HepG2 (cell line): ENCODE data around the gene PPP1R3F. TPM values are rescaled to one million over a fixed set of nuclear protein-coding genes. Genes with fewer than 3 reads are reported as not detected.
"Not testable (repeated sequence)": the region's sequence is repeated elsewhere in the genome, so short reads cannot be mapped to it uniquely, and the experiment has no call there.

Source experiments
- ATAC-seq: fragments of 200-7000 bp; cut with Tn5 transposase; 3 replicates; pipeline ENCODE4 v1.9.1; 2020; ENCODE audit warnings: mild to moderate bottlenecking, moderate library complexity
- BruUV-seq: library from RNA; stranded (reverse); fragments of 400-500 nt; replicated peaks from 2 replicates; lab custom pipeline; 2021; lab: Mats Ljungman, UMichigan
- CTCF ChIA-PET: fragments of 300-600 bp; formaldehyde crosslinking; extraction: SDS; loops from one replicate; lab custom pipeline; 2021; ENCODE audit warnings: low total read pairs, inconsistent platforms, low intra/inter-chr PET ratio; lab: Yijun Ruan, JAX
- POLR2A ChIA-PET: fragments of 350-600 bp; sonication (Branson Sonifier 250); formaldehyde crosslinking; loops from one replicate; lab custom pipeline; 2020; ENCODE audit warnings: antibody characterized with exemption, inconsistent platforms; lab: Yijun Ruan, JAX
- DNase-seq: peaks from one replicate; pipeline ENCODE4 v3.0.0-alpha.2; 2015; ENCODE audit warnings: low spot score
- FAIRE-seq: peaks from 3 replicates; lab custom pipeline; 2011; peaks lifted over from hg19 to GRCh38; lab: Jason Lieb, UNC
- H2AFZ ChIP-seq: one replicate; pipeline ENCODE4 v1.6.1; 2011; ENCODE audit warnings: low read length, inconsistent platforms
- H3K27ac ChIP-seq: fragments of 300-600 bp; 3 replicates; pipeline ENCODE4 v1.8.0; 2011; ENCODE audit warnings: mixed run types, mild to moderate bottlenecking, mixed read lengths, low read length, inconsistent platforms; ENCODE audit not compliant: insufficient read depth; ENCODE audit errors: extremely low read length
- H3K27me3 ChIP-seq, 2 experiments: fragments of 200-600 bp in 1 of 2; 2 replicates in 1 of 2; 3 replicates in 1 of 2; pipeline versions ENCODE4 v1.6.0 to v1.8.0; 2011; ENCODE audit warnings: low read length in 2 of 2, mild to moderate bottlenecking in 2 of 2, moderate library complexity in 2 of 2, inconsistent platforms in 1 of 2; ENCODE audit not compliant: insufficient read depth in 2 of 2, control insufficient read depth in 1 of 2
- H3K36me3 ChIP-seq, 2 experiments: fragments of 200-600 bp in 1 of 2; replicated peaks in 1 of 2; 2 replicates in 1 of 2; 3 replicates in 1 of 2; pipeline versions ENCODE4 v1.5.1 to v1.8.0; 2011; ENCODE audit warnings: low read length in 2 of 2, inconsistent platforms in 1 of 2; ENCODE audit not compliant: insufficient read depth in 2 of 2, control insufficient read depth in 1 of 2
- H3K4me1 ChIP-seq: 2 replicates; pipeline ENCODE4 v1.5.1; 2012; ENCODE audit warnings: low read length, inconsistent platforms; ENCODE audit not compliant: insufficient read depth
- H3K4me2 ChIP-seq: 2 replicates; pipeline ENCODE4 v1.6.0; 2011; ENCODE audit warnings: low read depth, low read length, inconsistent platforms
- H3K4me3 ChIP-seq, 3 experiments: fragments of 200-600 bp in 1 of 3; sonication (generic), shearing (Covaris generic) in 1 of 3; replicated peaks in 1 of 3; 2 replicates each; pipeline ENCODE4 v1.5.1; 2011 to 2016; ENCODE audit warnings: low read length in 3 of 3, inconsistent platforms in 2 of 3, low read depth in 2 of 3, mild to moderate bottlenecking in 2 of 3, control low read depth in 1 of 3, mixed read lengths in 1 of 3; ENCODE audit not compliant: insufficient read depth in 1 of 3
- H3K79me2 ChIP-seq: one replicate; pipeline ENCODE4 v1.6.1; 2011; ENCODE audit warnings: low read length, inconsistent platforms; ENCODE audit not compliant: insufficient read depth
- H3K9ac ChIP-seq: 2 replicates; pipeline ENCODE4 v1.6.0; 2011; ENCODE audit warnings: mild to moderate bottlenecking, low read depth, low read length, inconsistent platforms; ENCODE audit not compliant: insufficient read depth
- H3K9me3 ChIP-seq: 2 replicates; pipeline ENCODE4 v1.5.1; 2012; ENCODE audit warnings: mild to moderate bottlenecking, low read length
- H4K20me1 ChIP-seq: 2 replicates; pipeline ENCODE4 v1.6.0; 2011; ENCODE audit warnings: inconsistent platforms, mild to moderate bottlenecking, low read length, moderate library complexity; ENCODE audit not compliant: insufficient read depth
- GTF3A ChIP-seq: sonication (generic); formaldehyde crosslinking; conservative IDR thresholded peaks from 2 replicates; pipeline ENCODE4 v1.4.0; 2020; ENCODE audit warnings: mild to moderate bottlenecking, missing genetic modification reagents
- HNRNPUL1 ChIP-seq: fragments of 200-400 bp; formaldehyde crosslinking; IDR thresholded peaks from 2 replicates; pipeline ENCODE4 v1.6.1; 2017; ENCODE audit warnings: low read depth, mild to moderate bottlenecking, low read length, moderate library complexity
- LCORL ChIP-seq, 2 experiments: fragments of 450-650 bp in 1 of 2; sonication (generic) in 1 of 2; formaldehyde crosslinking in 1 of 2; IDR thresholded peaks; 2 replicates each; pipeline versions ENCODE4 v1.5.0 to v1.6.1; 2017 to 2020; ENCODE audit warnings: antibody characterized with exemption in 1 of 2, missing genetic modification reagents in 1 of 2
- ZFY ChIP-seq: sonication (generic); formaldehyde crosslinking; IDR thresholded peaks from 2 replicates; pipeline ENCODE4 v1.4.0; 2020; ENCODE audit warnings: missing genetic modification reagents
- ZNF629 ChIP-seq: sonication (generic); formaldehyde crosslinking; conservative IDR thresholded peaks from 2 replicates; pipeline ENCODE4 v1.5.0; 2020; ENCODE audit warnings: missing genetic modification reagents
- WGBS: methylation state at CpG from one replicate; pipeline ENCODE4 v1.1.6; 2017; ENCODE audit warnings: low lambda C conversion rate; 5-methylcytosine and 5-hydroxymethylcytosine counted together
- in situ Hi-C: cut with HindIII; loops from 2 replicates; pipeline ENCODE4 v1.10.0; 2017; ENCODE audit warnings: low pct_unique_long_range_greater_than_20kb; ENCODE audit not compliant: extremely low pct_ligation_motif_present
- intact Hi-C: fragments of 100-400 bp; cut with micrococcal nuclease; formaldehyde crosslinking; loops from one replicate; pipeline ENCODE4 v1.10.0; 2022; ENCODE audit not compliant: unreplicated experiment
- polyA plus RNA-seq, 8 experiments: library from polyadenylated mRNA; depleted of rRNA in 3 of 8; stranded (reverse) in 7 of 8; unstranded in 1 of 8; fragments of >200 nt; fragmentation: Illumina TruSeq in 4 of 8; extraction: Trizol in 4 of 8; gene quantifications; 2 replicates each; pipeline versions ENCODE4 v1.2.1 to v1.2.3, GENCODE V29; 2011 to 2016; ENCODE audit warnings: low read depth in 4 of 8, missing spikeins in 1 of 8, mixed read lengths in 1 of 8; ENCODE audit not compliant: insufficient read depth in 1 of 8
- total RNA-seq, 5 experiments: library from RNA; depleted of rRNA; stranded (reverse); fragments of >200 nt; fragmentation: Illumina TruSeq; extraction: Trizol; gene quantifications; 2 replicates each; pipeline ENCODE4 v1.2.3, GENCODE V29; 2016; ENCODE audit warnings: low read depth in 1 of 5
- TF ChIP-seq, protein P1 (sequence below): sonication (generic); formaldehyde crosslinking; conservative IDR thresholded peaks from 2 replicates; pipeline ENCODE4 v1.8.0; 2022; ENCODE audit warnings: missing genetic modification reagents
- TF ChIP-seq, protein P2 (sequence below): sonication (generic); IDR thresholded peaks from 2 replicates; pipeline ENCODE4 v1.6.1; 2016; ENCODE audit warnings: low read depth, borderline replicate concordance
- TF ChIP-seq, protein P3 (sequence below): sonication (generic); formaldehyde crosslinking; IDR thresholded peaks from 2 replicates; pipeline ENCODE4 v1.4.0; 2020; ENCODE audit warnings: missing genetic modification reagents

Gene PPP1R3F
- total and polyA plus RNA-seq, 2 of the 13 experiments (the other 11 are each of a cell fraction or from before 2014, with no cell fraction given): 0.82 to 0.84 TPM

DNA sequence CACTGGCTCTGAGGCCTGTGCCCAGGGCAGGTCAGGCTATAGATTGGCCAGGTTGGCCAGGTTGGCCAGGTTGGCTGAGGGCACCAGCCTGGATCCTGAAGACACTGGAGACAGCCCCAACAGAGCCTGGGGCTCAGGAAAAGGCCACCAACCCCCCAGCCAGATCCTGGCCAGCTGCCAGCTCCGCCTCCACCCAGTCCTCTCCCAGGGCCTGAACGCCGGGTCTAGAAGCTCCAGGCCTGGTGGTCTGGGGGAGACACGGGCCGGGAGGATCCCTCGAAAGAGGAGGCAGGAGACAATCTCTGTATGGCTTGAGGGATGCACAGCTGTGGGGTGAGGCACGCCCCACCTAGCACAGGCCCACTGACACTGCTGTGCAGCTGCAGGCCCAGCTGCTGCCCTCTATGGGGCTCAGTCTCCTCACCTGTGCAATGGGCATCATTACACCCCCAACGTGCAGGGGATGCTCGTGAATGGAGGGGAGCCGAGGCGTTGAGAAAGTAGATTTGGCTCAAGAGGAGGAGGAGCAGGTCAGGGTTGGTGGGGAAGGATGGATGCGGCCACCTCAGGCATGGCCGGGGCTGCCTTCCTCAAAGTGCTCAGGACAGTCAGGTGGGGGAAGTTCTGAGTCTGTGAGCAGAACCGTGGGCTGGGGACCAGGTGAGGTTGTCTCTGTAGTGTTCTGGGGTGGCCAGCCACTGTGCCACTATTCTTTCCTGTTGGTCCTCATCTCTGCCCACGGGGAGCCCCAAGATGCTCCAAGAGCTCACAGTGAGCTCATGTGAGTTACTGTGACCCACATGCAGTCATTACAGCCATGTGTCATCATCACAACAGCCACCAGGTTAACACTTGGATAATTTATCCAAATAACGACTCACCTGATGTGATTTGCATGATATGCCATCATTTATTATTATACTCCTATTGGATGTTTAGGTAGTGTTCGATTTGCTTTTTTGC lies 23.1 kb downstream of the PPP1R3F start:
- no peaks in the 10 kb centered on the region for H3K27me3 ChIP-seq
- ChIA-PET POLR2A (no interaction called here), CTCF (interaction anchor here (1.3 kb wide), 1 partner anchor 461 kb away, joined by 3 read pairs; no protein-coding TSS in a partner anchor)
- WGBS: 4% methylated on average over 2 of the region's 17 CpGs
- no peak overlapping the region for H3K9ac ChIP-seq
- BruUV-seq: no TSS peak
- H3K4me3 ChIP-seq: no peak overlapping the region
- intact Hi-C loops: loop anchor here (1.0 kb wide), 1 partner anchor 462 kb away; no protein-coding TSS in a partner anchor
- no peaks in the 10 kb centered on the region for H3K9me3 ChIP-seq
- no peak for FAIRE-seq
- no peaks in the 10 kb centered on the region for H3K79me2 ChIP-seq
- H3K27ac ChIP-seq: no peak overlapping the region
- TF ChIP-seq, protein P1, sequence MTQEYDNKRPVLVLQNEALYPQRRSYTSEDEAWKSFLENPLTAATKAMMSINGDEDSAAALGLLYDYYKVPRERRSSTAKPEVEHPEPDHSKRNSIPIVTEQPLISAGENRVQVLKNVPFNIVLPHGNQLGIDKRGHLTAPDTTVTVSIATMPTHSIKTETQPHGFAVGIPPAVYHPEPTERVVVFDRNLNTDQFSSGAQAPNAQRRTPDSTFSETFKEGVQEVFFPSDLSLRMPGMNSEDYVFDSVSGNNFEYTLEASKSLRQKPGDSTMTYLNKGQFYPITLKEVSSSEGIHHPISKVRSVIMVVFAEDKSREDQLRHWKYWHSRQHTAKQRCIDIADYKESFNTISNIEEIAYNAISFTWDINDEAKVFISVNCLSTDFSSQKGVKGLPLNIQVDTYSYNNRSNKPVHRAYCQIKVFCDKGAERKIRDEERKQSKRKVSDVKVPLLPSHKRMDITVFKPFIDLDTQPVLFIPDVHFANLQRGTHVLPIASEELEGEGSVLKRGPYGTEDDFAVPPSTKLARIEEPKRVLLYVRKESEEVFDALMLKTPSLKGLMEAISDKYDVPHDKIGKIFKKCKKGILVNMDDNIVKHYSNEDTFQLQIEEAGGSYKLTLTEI (CRISPR knock-in tag): no peak
- no peak for TF ChIP-seq ZFY (CRISPR knock-in tag)
- TF ChIP-seq ZNF629 (CRISPR knock-in tag): peak; percentile 77
- TF ChIP-seq, protein P2, sequence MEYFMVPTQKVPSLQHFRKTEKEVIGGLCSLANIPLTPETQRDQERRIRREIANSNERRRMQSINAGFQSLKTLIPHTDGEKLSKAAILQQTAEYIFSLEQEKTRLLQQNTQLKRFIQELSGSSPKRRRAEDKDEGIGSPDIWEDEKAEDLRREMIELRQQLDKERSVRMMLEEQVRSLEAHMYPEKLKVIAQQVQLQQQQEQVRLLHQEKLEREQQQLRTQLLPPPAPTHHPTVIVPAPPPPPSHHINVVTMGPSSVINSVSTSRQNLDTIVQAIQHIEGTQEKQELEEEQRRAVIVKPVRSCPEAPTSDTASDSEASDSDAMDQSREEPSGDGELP: no peak
- TF ChIP-seq HNRNPUL1: no peak
- TF ChIP-seq GTF3A (CRISPR knock-in tag): no peak
- no peak for TF ChIP-seq LCORL (IDR thresholded peaks at IDR 0.05)
- no peak for TF ChIP-seq LCORL (CRISPR knock-in tag; IDR thresholded peaks at IDR 0.05)
- TF ChIP-seq, protein P3, sequence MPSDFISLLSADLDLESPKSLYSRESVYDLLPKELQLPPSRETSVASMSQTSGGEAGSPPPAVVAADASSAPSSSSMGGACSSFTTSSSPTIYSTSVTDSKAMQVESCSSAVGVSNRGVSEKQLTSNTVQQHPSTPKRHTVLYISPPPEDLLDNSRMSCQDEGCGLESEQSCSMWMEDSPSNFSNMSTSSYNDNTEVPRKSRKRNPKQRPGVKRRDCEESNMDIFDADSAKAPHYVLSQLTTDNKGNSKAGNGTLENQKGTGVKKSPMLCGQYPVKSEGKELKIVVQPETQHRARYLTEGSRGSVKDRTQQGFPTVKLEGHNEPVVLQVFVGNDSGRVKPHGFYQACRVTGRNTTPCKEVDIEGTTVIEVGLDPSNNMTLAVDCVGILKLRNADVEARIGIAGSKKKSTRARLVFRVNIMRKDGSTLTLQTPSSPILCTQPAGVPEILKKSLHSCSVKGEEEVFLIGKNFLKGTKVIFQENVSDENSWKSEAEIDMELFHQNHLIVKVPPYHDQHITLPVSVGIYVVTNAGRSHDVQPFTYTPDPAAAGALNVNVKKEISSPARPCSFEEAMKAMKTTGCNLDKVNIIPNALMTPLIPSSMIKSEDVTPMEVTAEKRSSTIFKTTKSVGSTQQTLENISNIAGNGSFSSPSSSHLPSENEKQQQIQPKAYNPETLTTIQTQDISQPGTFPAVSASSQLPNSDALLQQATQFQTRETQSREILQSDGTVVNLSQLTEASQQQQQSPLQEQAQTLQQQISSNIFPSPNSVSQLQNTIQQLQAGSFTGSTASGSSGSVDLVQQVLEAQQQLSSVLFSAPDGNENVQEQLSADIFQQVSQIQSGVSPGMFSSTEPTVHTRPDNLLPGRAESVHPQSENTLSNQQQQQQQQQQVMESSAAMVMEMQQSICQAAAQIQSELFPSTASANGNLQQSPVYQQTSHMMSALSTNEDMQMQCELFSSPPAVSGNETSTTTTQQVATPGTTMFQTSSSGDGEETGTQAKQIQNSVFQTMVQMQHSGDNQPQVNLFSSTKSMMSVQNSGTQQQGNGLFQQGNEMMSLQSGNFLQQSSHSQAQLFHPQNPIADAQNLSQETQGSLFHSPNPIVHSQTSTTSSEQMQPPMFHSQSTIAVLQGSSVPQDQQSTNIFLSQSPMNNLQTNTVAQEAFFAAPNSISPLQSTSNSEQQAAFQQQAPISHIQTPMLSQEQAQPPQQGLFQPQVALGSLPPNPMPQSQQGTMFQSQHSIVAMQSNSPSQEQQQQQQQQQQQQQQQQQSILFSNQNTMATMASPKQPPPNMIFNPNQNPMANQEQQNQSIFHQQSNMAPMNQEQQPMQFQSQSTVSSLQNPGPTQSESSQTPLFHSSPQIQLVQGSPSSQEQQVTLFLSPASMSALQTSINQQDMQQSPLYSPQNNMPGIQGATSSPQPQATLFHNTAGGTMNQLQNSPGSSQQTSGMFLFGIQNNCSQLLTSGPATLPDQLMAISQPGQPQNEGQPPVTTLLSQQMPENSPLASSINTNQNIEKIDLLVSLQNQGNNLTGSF: no peak
- no peak overlapping the region for H3K4me2 ChIP-seq
- H3K36me3 ChIP-seq: no peaks in the 10 kb centered on the region
- in situ Hi-C loops: loop anchor here (10.0 kb wide), 1 partner anchor 462 kb away; no protein-coding TSS in a partner anchor
- no peak for DNase-seq
- no peak overlapping the region for H2AFZ ChIP-seq
- no peaks in the 10 kb centered on the region for H3K4me1 ChIP-seq
- peak; percentile 31; the same call in 1 of the 3 replicates for ATAC-seq
- no peaks in the 10 kb centered on the region for H4K20me1 ChIP-seq

DNA sequence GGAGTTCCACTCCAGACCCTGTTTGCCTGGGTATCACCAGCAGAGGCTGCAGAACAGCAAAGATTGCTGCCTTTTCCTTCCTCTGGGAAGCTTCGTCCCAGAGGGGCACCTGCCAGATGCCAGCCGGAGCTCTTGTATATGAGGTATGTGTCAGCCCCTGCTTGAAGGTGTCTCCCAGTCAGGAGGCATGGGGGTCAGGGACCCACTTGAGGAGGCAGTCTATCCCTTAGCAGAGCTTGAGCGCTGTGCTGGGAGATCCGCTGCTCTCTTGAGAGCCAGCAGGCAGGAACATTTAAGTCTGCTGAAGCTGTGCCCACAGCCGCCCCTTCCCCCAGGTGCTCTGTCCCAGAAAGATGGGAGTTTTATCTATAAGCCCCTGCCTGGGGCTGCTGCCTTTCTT lies 29.7 kb downstream of the PPP1R3F start:
- WGBS: no CpG with 5 or more reads among the region's 5 CpGs

More for the DNA sequence above, 29.7 kb downstream of the PPP1R3F start:
- FAIRE-seq, H3K27me3 ChIP-seq, H3K36me3 ChIP-seq, BruUV-seq, H3K9ac ChIP-seq, H3K4me2 ChIP-seq, H3K27ac ChIP-seq, H2AFZ ChIP-seq, CTCF ChIA-PET, ATAC-seq, DNase-seq, POLR2A ChIA-PET, H3K9me3 ChIP-seq, H3K4me3 ChIP-seq, intact Hi-C loops, H3K79me2 ChIP-seq, H4K20me1 ChIP-seq, H3K4me1 ChIP-seq: not testable (repeated sequence)
- in situ Hi-C loops: loop anchor here (10.0 kb wide), 1 partner anchor 456 kb away; no protein-coding TSS in a partner anchor
